Lung (tissue), 12 donors: ENCODE results near the gene NR5A1. TPM values are rescaled to one million over a fixed set of nuclear protein-coding genes. Genes with fewer than 3 reads are reported as not detected.

Experiments
- ATAC-seq: fragments of 200-7000 bp; cut with Tn5 transposase; one replicate; pipeline ENCODE4 v1.9.1; 2020; ENCODE audit warnings: moderate number of reproducible peaks; ENCODE audit not compliant: insufficient read depth, low FRiP score
- DNase-seq, 3 donors: peaks; one replicate each; pipeline ENCODE4 v3.0.0-alpha.2; 2013 to 2017
- H3K27ac ChIP-seq, 2 donors: one replicate each; pipeline ENCODE4 v1.5.1; 2013; ENCODE audit warnings: mild to moderate bottlenecking in 2 of 2, moderate library complexity in 2 of 2, control low read depth in 1 of 2, inconsistent platforms in 1 of 2, low read depth in 1 of 2, low read length in 1 of 2
- H3K27me3 ChIP-seq, 3 donors: one replicate each; pipeline ENCODE4 v1.5.1; 2013; ENCODE audit warnings: low read length in 2 of 3; ENCODE audit not compliant: control insufficient read depth in 3 of 3, insufficient read depth in 3 of 3
- H3K36me3 ChIP-seq, 4 donors: one replicate each; pipeline ENCODE4 v1.5.1; 2013; ENCODE audit warnings: low read length in 4 of 4, mild to moderate bottlenecking in 1 of 4, moderate library complexity in 1 of 4; ENCODE audit not compliant: control insufficient read depth in 4 of 4, insufficient read depth in 4 of 4
- H3K4me1 ChIP-seq, 5 donors: one replicate each; pipeline ENCODE4 v1.5.1; 2013; ENCODE audit warnings: low read length in 5 of 5, mild to moderate bottlenecking in 2 of 5, moderate library complexity in 1 of 5; ENCODE audit not compliant: control insufficient read depth in 5 of 5, insufficient read depth in 5 of 5
- H3K4me3 ChIP-seq: one replicate; pipeline ENCODE4 v1.5.1; 2013; ENCODE audit warnings: mild to moderate bottlenecking, control low read depth, moderate library complexity
- H3K9ac ChIP-seq, 2 donors: one replicate each; pipeline ENCODE4 v1.5.1; 2013; ENCODE audit warnings: low read length in 2 of 2, control low read depth in 1 of 2; ENCODE audit not compliant: insufficient read depth in 1 of 2
- H3K9me3 ChIP-seq, 4 donors: one replicate each; pipeline ENCODE4 v1.5.1; 2013; ENCODE audit warnings: low read length in 3 of 4, mild to moderate bottlenecking in 1 of 4, moderate library complexity in 1 of 4; ENCODE audit not compliant: control insufficient read depth in 4 of 4, insufficient read depth in 3 of 4
- CTCF ChIP-seq: IDR thresholded peaks from 2 replicates; pipeline ENCODE4 v1.5.1; 2012; ENCODE audit warnings: mild to moderate bottlenecking; ENCODE audit errors: control extremely low read depth, extremely low read depth
- WGBS, 2 donors: extraction: QIAGEN DNeasy Blood & Tissue Kit; methylation state at CpG; one replicate each; pipeline ENCODE4 v1.1.7; 2013; 5-methylcytosine and 5-hydroxymethylcytosine counted together
- polyA plus RNA-seq, 2 donors: library from polyadenylated mRNA; stranded (reverse); fragments of 200-250 nt; gene quantifications; one replicate each; pipeline ENCODE4 v1.2.1, GENCODE V29; 2013
- total RNA-seq, 2 donors: library from RNA; depleted of rRNA in 1 of 2; stranded (reverse); fragments of >200 nt in 1 of 2; gene quantifications; one replicate each; pipeline ENCODE4 v1.2.1, GENCODE V29; 2014 to 2021
- donor health status: control.
- donor health status: control.
- donor health status: Bipolar disorder and iron deficiency.
- donor health status: healthy.
- donor health status: DM: yes; HTN: yes; CAD: no.

Gene NR5A1
- total and polyA plus RNA-seq, 4 donors: 0.02 to 0.37 (median 0.09) TPM; not detected in 1

- WGBS, 2 donors: 37 to 48% methylated on average over 65 to 69 of the region's 69 CpGs
- no peak for ATAC-seq
- Histone ChIP-seq H3K9me3 (peaks cover 0 to 8% (median 0%) of the 10 kb centered on the region in 4 donors), H3K9ac (no peak overlapping the region), H3K27me3 (peaks cover 15 to 49% (median 36%) of the 10 kb centered on the region in 3 donors), H3K4me1 (peaks cover 0 to 12% (median 0%) of the 10 kb centered on the region in 5 donors), H3K27ac (no peak overlapping the region), H3K36me3 (no peaks in the 10 kb centered on the region), H3K4me3 (no peak overlapping the region)
- no peak for DNase-seq
- TF ChIP-seq CTCF: no peak
Measured at GRCh38 chr9:124505006-124505900, 1.9 kb downstream of the NR5A1 start.

GRCh38 chr9:124504530-124505005 lies 2.6 kb downstream of the NR5A1 start:
- peaks cover 0 to 8% (median 0%) of the 10 kb centered on the region in 4 donors for H3K9me3 ChIP-seq
- DNase-seq (no peak), ATAC-seq (no peak)
- H3K9ac ChIP-seq: no peak overlapping the region
- H3K27me3 ChIP-seq: peaks cover 15 to 53% (median 36%) of the 10 kb centered on the region in 3 donors
- 0 to 1% methylated on average over 7 to 80 of the region's 81 CpGs for WGBS, 2 donors
- H3K27ac ChIP-seq: no peak overlapping the region
- no peak overlapping the region for H3K4me3 ChIP-seq
- H3K4me1 ChIP-seq: peaks cover 0 to 12% (median 0%) of the 10 kb centered on the region in 5 donors
- no peaks in the 10 kb centered on the region for H3K36me3 ChIP-seq
- TF ChIP-seq CTCF: no peak

- Histone ChIP-seq H3K27me3 (peaks cover 15 to 53% (median 38%) of the 10 kb centered on the region in 3 donors), H3K27ac (no peak overlapping the region), H3K4me1 (peaks cover 0 to 12% (median 0%) of the 10 kb centered on the region in 5 donors), H3K9me3 (peaks cover 0 to 8% (median 0%) of the 10 kb centered on the region in 4 donors), H3K9ac (no peak overlapping the region), H3K4me3 (no peak overlapping the region), H3K36me3 (no peaks in the 10 kb centered on the region)
- no peak for DNase-seq
- no peak for ATAC-seq
- TF ChIP-seq CTCF: no peak
- WGBS, 2 donors: 3% methylated on average over 64 to 76 of the region's 76 CpGs
Measured at GRCh38 chr9:124503713-124504529, 3.3 kb downstream of the NR5A1 start.
